HT-29 (cell line): Measurements from ENCODE around the gene KCND2. TPM values are rescaled to one million over a fixed set of nuclear protein-coding genes. Genes with fewer than 3 reads are reported as not detected.
"Not testable (repeated sequence)": the region's sequence is repeated elsewhere in the genome, so short reads cannot be mapped to it uniquely, and the experiment has no call there.

Source experiments
- DNase-seq: peaks from one replicate; pipeline ENCODE4 v3.0.0-alpha.2; 2015; ENCODE audit warnings: low spot score
- total RNA-seq: library from RNA; depleted of rRNA; stranded (reverse); fragments of >200 nt; shearing (Covaris generic); gene quantifications from 2 replicates; pipeline ENCODE4 v1.2.3, GENCODE V29; 2014; rRNA removed

Gene KCND2
- total RNA-seq: not detected in 2 replicates

GRCh38 chr7:120272701-120273475, at the start of gene KCND2:
TSS of gene KCND2 (plus strand) at chr7:120273175.
- no peak for DNase-seq

DNA sequence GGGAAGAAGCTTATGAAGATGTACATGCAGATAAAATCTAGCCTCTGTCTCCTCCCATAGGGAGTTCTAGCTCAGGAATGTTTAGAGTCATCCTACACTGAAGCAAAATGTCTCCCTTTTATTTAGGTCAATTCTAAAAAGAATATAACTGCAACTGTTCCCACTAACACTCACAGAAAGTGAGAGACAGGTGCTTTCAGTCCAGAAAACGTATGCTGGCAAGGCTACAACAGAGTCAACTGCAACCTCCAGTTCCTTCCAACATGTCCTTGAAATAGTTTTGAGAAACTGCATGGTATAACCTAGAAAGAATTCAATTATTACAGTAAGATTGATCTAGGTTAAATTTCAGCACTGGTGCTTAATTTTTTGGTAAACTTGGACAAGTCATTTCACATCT, 46.8 kb upstream of the KCND2 start:
- DNase-seq: no peak

GRCh38 chr7:120227255-120227654, 45.7 kb upstream of the KCND2 start:
- DNase-seq: no peak

DNA sequence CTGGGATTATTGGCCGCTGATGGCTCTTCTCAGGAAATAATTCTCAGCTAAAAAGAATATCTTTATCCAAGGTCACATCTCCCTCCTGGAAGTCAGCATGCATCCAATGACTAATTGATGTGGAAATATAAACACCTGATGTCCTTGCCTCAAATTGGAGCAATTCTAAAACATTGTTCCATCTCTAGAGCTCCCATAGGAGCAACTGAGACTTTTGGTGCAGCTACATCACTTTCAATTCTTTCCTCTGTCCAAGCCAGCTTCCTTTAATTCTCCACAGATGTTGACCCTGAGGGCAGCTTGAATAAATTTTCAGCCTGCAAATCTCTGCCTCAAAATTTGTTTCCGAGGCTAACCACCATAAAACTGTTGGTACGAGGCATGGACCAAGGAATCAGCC, 43.9 kb upstream of the KCND2 start:
- DNase-seq: no peak

GRCh38 chr7:120233338-120233737, 39.6 kb upstream of the KCND2 start:
- DNase-seq: no peak

DNA sequence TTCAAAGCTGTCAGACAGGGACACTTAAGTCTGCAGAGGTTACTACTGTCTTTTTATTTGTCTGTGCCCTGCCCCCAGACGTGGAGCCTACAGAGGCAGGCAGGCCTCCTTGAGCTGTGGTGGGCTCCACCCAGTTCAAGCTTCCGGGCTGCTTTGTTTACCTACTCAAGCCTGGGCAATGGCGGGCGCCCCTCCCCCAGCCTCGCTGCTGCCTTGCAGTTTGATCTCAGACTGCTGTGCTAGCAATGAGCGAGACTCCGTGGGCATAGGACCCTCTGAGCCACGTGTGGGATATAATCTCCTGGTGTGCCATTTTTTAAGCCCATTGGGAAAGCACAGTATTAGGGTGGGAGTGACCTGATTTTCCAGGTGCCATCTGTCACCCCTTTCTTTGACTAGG, 32.6 kb upstream of the KCND2 start:
- not testable (repeated sequence) for DNase-seq

DNA sequence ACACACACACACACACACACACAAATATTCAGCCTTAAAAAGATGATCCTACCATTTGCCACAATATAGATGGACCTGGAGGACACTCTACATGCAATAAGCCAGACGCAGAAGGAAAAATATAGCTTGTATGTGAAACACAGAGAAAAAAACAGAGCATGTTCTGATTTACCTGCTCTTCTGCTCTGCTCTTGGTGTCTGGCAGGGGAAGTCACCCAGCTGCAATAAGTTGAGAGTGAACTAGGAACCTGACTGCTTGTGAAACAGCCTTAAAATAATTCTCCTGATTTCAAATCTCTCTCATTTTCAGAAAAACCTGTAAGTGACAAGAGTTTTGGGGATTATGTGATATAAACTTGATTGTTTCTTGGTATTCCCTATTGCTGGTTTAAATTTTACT, 31.0 kb upstream of the KCND2 start:
- DNase-seq: no peak

DNA sequence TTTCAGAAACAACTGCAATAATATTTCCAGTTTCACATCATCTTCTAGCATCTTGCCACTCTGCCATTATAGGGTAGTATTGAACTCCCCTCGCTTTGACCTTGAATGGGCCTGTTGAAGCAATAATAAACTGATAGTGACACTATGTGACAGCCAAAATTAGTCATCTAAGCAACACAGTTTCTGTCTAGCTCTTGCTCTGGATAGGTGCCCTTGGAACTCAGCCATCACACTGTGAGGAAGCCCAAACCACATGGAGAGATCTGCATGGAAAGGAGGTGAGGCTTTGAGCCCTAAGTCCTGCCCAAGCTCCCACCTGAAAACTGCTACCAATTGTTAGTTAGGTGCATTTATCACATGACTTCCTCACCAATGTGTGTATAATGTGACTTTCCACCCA, 18.1 kb upstream of the KCND2 start:
- DNase-seq: no peak

DNA sequence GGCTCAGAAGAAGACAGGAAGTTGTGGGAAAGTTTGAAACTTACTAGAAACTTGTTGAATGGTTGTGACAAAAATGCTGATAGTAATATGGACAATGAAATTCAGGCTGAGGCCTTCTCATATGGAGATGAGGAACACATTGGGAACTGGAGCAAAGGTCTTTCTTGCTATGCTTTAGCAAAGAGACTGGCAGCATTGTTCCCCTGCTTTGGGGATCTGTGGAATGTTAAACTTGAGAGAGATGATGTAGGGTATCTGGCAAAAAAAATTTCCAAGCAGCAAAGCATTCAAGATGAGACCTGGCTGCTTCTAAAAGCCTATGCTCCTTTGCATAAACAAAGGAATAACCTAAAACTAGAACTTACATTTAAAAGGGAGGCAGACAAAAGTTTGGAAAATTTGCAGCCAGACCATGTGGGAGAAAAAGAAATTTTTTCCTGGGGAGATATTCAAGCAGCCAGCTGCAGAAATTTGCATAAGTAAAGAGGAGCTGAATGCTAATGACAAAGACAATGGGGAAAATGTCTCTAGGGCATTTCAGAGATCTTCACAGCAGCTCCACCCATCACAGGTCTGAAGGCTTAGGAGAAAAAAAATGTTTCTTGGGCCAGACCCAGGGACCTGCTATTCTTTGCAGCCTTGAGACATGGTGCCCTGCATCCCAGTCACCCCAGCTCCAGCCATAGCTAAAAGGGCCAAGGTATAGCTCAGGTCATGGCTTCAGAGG, 16.5 kb upstream of the KCND2 start:
- DNase-seq: no peak

GRCh38 chr7:120259386-120259785, 13.6 kb upstream of the KCND2 start:
- no peak for DNase-seq

DNA sequence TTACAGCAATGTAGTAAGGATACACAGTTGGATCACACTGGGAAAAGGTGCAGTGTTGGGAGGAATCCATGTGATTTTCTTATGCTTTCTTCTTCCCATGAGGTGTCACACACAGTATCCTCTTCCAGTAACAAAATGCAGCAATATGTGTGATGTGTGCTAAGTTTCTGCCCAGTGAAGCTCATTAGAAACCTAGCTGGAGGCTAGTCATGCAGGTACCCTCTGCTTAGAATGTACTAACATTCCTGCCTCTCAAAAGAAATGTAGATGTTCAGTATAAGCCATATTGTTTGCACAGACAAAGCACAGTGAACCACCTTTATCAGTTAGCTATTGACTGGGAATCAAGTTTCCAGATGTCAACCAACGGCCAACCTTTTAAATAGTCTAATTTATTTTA, 12.9 kb upstream of the KCND2 start:
- no peak for DNase-seq

DNA sequence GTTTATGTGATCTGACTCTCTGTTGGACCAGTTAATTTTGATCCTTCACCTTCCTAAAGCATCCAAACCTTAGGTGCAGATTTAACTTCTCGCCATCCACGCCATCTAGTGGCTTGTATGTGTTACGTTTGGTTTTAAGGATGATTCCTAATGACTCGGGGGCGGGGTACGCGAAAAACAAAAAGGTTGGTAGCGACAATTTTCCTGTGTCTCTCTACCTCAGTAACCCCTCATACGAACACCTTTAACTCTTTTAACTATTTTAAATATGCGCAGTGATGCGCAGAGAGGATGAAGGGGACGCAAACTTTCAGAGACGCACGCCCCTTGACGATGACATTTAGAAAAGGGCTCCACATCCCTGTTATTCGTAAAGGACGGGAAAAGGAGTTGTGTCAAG, 714 bp upstream of the KCND2 start:
- peak; percentile 38 for DNase-seq

DNA sequence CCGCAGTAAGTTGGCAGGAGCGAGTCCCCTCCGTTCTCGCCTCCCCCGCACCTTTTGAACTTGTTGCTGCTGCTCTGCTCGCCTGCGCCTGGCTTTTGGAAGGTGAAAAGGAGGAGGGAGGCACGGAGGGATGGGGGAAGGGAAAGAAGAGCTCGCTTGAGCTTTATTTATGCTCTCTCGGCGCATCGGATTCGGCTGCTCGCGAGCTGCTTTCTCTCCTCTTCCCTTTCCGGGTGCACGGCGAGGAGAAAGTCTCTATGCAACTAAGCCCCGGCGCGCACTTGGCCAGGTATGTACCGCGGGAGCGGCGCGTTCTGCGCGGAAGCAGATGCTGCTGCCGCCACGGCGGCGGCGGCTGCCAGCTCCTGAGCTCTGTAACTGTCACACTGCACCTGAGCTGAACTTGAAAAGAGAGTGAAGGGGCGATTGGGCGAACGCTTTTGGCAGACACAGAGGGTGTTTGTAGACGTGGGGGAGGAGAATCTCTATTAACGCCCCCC, 551 bp downstream of the KCND2 start:
- DNase-seq: no peak

- no peak for DNase-seq
These were observed 1.5 kb downstream of the KCND2 start for GRCh38 chr7:120274482-120274881.

GRCh38 chr7:120274899-120275298, 1.9 kb downstream of the KCND2 start:
- DNase-seq: no peak

DNA sequence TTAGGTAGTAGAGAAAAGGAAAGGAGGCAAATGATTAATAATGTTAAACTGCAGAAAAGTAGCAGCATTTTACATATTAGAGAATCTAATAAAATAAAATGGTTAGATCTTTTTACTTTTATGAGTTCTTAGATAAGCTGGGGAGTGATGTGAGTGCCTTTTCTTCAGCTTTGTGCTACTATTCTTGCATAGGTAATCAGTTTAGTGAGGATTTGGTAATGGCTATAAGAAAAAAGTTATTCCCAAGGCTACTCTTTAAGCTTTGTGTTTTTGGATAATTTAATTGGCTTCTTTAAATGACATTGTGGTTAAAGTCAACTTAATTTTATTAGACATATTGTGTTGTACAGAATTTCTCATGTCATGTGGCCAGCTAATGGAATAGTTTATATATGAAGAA, 3.7 kb downstream of the KCND2 start:
- DNase-seq: no peak

DNA sequence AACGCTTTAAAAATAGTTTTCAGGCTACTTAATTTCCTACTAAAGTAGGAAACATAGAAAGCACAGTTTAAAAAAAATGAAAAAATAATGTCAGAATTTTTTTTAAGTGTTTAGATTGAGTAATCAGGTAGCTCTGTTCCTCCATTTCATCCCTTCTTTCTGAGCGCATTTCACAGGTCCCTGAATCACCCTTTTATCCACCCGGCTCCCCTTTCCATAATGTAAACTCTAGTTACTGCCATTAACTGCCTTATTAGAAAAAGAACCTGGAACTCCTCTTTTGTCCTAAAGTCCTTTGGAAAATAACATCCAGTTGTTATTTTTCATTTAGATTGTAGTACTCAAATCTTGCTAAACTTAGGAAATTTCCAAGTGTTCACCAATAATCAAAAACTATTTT, 5.8 kb downstream of the KCND2 start:
- DNase-seq: no peak

GRCh38 chr7:120280743-120281142, 7.8 kb downstream of the KCND2 start:
- DNase-seq: no peak

GRCh38 chr7:120293027-120293426, 20.1 kb downstream of the KCND2 start:
- no peak for DNase-seq

GRCh38 chr7:120302190-120302589, 29.2 kb downstream of the KCND2 start:
- DNase-seq: no peak

DNA sequence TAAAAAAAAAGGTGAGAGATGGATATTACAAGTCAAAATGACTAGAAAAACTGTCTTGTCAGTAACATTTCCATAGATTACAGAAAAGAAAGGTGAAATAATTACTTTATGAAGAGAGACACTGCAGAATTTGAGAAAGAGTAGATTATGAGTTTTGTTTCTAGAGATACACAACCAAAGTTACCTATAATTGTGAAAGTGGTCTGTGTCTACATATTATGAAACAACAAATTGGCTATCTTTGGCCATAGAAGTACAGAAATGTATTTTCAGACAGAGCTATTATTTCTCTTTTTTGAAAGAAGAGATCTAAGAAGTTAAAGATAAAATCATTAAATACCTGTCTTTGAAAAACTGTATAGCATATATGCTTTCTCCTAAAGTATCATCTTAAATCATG, 30.1 kb downstream of the KCND2 start:
- no peak for DNase-seq

- DNase-seq: no peak
These were observed 31.7 kb downstream of the KCND2 start for GRCh38 chr7:120304674-120305073.

DNA sequence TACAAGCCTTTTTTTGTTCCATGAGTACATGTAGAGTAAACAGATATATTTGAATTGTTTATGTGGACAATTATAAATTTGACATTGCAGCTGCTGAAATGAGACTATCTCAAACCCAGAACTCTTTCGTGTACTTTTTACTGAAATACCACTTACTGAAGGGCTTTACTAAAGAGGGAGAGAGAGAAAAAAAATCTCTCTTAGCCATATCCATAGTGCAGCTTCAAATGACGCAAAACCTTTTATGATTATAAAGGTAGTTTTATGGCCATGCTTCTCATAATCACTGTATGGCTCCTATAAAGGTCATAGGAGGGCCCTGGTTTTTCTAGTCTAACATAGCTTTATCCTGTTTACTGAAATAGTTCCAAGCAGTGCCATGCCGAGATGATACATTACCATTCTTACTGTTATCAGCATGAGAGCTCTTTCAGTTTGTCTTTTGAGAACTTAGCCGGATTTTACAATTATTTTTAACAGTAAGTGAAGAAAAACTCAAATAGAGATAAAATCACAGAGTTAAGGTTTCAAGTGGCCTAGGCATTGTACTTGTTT, 35.1 kb downstream of the KCND2 start:
- DNase-seq: no peak
